Vagina (tissue), 2 donors: ENCODE results near the gene TMCO6. TPM values are rescaled to one million over a fixed set of nuclear protein-coding genes. Genes with fewer than 3 reads are reported as not detected.
"Not testable (repeated sequence)": the region's sequence is repeated elsewhere in the genome, so short reads cannot be mapped to it uniquely, and the experiment has no call there.

Source experiments
- DNase-seq, 2 donors: peaks; one replicate each; pipeline ENCODE4 v3.0.0-alpha.2; 2017; ENCODE audit errors: extremely low spot score in 2 of 2
- H3K27ac ChIP-seq: fragments of 200-600 bp; sonication (generic); one replicate; pipeline ENCODE4 v1.5.1; 2019
- H3K27me3 ChIP-seq: fragments of 200-600 bp; sonication (generic); one replicate; pipeline ENCODE4 v1.5.1; 2019
- H3K36me3 ChIP-seq, 2 donors: fragments of 200-600 bp; sonication (generic); one replicate each; pipeline ENCODE4 v1.5.1; 2017 to 2019
- H3K4me1 ChIP-seq: fragments of 200-600 bp; sonication (generic); one replicate; pipeline ENCODE4 v1.5.1; 2019
- H3K4me3 ChIP-seq, 2 donors: fragments of 200-600 bp; sonication (generic); 1 replicate in 1 of 2; 2 replicates in 1 of 2; pipeline ENCODE4 v1.5.1; 2016 to 2019
- H3K9me3 ChIP-seq: fragments of 200-600 bp; sonication (generic); one replicate; pipeline ENCODE4 v1.5.1; 2019
- CTCF ChIP-seq, 3 experiments: fragments of 450-650 bp in 2 of 3; fragments of 200-600 bp in 1 of 3; sonication (generic) in 1 of 3; IDR thresholded peaks; one replicate each; pipeline ENCODE4 v1.5.1; 2017 to 2019; ENCODE audit warnings: antibody characterized with exemption in 3 of 3, mild to moderate bottlenecking in 2 of 3, moderate library complexity in 2 of 3
- POLR2A ChIP-seq, 2 donors: fragments of 450-650 bp; IDR thresholded peaks; one replicate each; pipeline ENCODE4 v1.6.1; 2017; ENCODE audit warnings: antibody characterized with exemption in 2 of 2, mild to moderate bottlenecking in 2 of 2, moderate library complexity in 2 of 2
- POLR2AphosphoS5 ChIP-seq, 2 donors: sonication (generic); formaldehyde crosslinking; IDR thresholded peaks; one replicate each; pipeline ENCODE4 v1.9.0; 2017; ENCODE audit warnings: antibody characterized with exemption in 2 of 2, mild to moderate bottlenecking in 2 of 2, low read depth in 1 of 2; ENCODE audit not compliant: insufficient read depth in 1 of 2
- intact Hi-C: fragments of 100-400 bp; cut with DNase I; formaldehyde crosslinking; loops from one replicate; pipeline ENCODE4 v1.15.1; 2023
- total RNA-seq: library from RNA; depleted of rRNA; stranded (reverse); fragments of >200 nt; gene quantifications from one replicate; pipeline ENCODE4 v1.2.3, GENCODE V29; 2016

The TMCO6 gene
- total RNA-seq, 1 donor from 2014 or later = 16.5 TPM

GRCh38 chr5:140637371-140638100 lies 1.7 kb upstream of the TMCO6 start:
- TF ChIP-seq POLR2AphosphoS5 (IDR thresholded peaks at IDR 0.05; ENCODE audit: insufficient read depth in 1 of 2, low read depth in 1 of 2) (no peak), CTCF (IDR thresholded peaks at IDR 0.05) (no peak)
- Histone ChIP-seq H3K27me3 (no peaks in the 10 kb centered on the region), H3K36me3 (no peaks in the 10 kb centered on the region), H3K4me1 (peaks cover 39% of the 10 kb centered on the region), H3K27ac (no peak overlapping the region), H3K9me3 (no peaks in the 10 kb centered on the region), H3K4me3 (no peak overlapping the region)
- intact Hi-C loops = loop anchor here (10.0 kb wide), 1 partner anchor 73 kb away; the partner anchor contains the start of genes APBB3 and SLC35A4
- no peak for DNase-seq

- DNase-seq, H3K36me3 ChIP-seq, H3K27me3 ChIP-seq, H3K9me3 ChIP-seq: not testable (repeated sequence)
- intact Hi-C loops = loop anchor here (10.0 kb wide), 1 partner anchor 74 kb away; the partner anchor contains the start of genes APBB3 and SLC35A4
- peak overlapping the region; percentile 62 to 85 for H3K4me3 ChIP-seq
- peak overlapping the region; percentile 88 for H3K27ac ChIP-seq
- H3K4me1 ChIP-seq = peaks cover 27% of the 10 kb centered on the region
Measured at GRCh38 chr5:140638898-140639147, 428 bp upstream of the TMCO6 start.

DNA sequence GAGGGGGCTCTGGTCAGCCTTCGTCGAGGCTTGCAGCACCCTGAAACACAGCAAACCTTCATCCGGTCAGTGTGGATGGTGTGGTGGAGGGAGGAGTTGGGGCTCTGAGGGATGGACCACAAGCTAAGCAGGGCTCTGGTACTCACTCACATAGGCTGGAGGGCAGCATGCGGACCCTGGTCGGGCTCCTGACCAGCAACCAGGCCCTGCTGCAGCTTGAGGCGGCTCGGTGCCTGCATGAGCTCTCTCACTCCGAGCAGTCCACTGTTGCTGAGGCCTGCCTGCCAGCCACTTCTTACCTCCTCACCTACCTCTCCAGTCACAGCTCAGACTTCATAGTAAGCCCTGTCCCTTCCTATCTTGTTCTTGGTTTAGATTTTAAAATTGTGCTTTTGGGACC lies 2.5 kb downstream of the TMCO6 start:
- no peak for DNase-seq
- H3K9me3 ChIP-seq = no peaks in the 10 kb centered on the region
- H3K4me1 ChIP-seq = peaks cover 40% of the 10 kb centered on the region
- TF ChIP-seq POLR2AphosphoS5 (IDR thresholded peaks at IDR 0.05; ENCODE audit: insufficient read depth in 1 of 2, low read depth in 1 of 2) (no peak), POLR2A (IDR thresholded peaks at IDR 0.05) (no peak), CTCF (IDR thresholded peaks at IDR 0.05) (no peak)
- H3K36me3 ChIP-seq = peaks cover 0 to 22% of the 10 kb centered on the region in 2 donors
- H3K4me3 ChIP-seq = no peak overlapping the region
- H3K27ac ChIP-seq = no peak overlapping the region
- intact Hi-C loops = no loop called here
- H3K27me3 ChIP-seq = no peaks in the 10 kb centered on the region

- peaks cover 0 to 22% of the 10 kb centered on the region in 2 donors for H3K36me3 ChIP-seq
- intact Hi-C loops = no loop called here
- no peak for DNase-seq
- no peak overlapping the region for H3K4me3 ChIP-seq
- H3K27ac ChIP-seq = no peak overlapping the region
- peaks cover 44% of the 10 kb centered on the region for H3K4me1 ChIP-seq
- TF ChIP-seq CTCF (IDR thresholded peaks at IDR 0.05) (no peak), POLR2AphosphoS5 (IDR thresholded peaks at IDR 0.05; ENCODE audit: insufficient read depth in 1 of 2, low read depth in 1 of 2) (no peak), POLR2A (IDR thresholded peaks at IDR 0.05) (no peak)
- H3K27me3 ChIP-seq = no peaks in the 10 kb centered on the region
- H3K9me3 ChIP-seq = no peaks in the 10 kb centered on the region
Measured at GRCh38 chr5:140642718-140643117, 3.5 kb downstream of the TMCO6 start.

GRCh38 chr5:140647042-140647419 lies 7.8 kb downstream of the TMCO6 start:
- Histone ChIP-seq H3K27me3 (no peaks in the 10 kb centered on the region), H3K4me1 (peaks cover 33% of the 10 kb centered on the region), H3K27ac (peak overlapping the region; percentile 66), H3K36me3 (peaks cover 0 to 49% of the 10 kb centered on the region in 2 donors), H3K9me3 (no peaks in the 10 kb centered on the region), H3K4me3 (peak overlapping the region; percentile 64 to 76)
- TF ChIP-seq POLR2A (IDR thresholded peaks at IDR 0.05) = no peak
- TF ChIP-seq CTCF (IDR thresholded peaks at IDR 0.05) = no peak
- TF ChIP-seq POLR2AphosphoS5 (IDR thresholded peaks at IDR 0.05; ENCODE audit: insufficient read depth in 1 of 2, low read depth in 1 of 2) = no peak
- no peak for DNase-seq
- intact Hi-C loops = loop anchor here (5.0 kb wide), 1 partner anchor 100 kb away; the partner anchor contains the start of gene EIF4EBP3
